Naive thymus-derived CD8-positive, alpha-beta T cell (primary cell): ENCODE results near the gene UBA5. TPM values are rescaled to one million over a fixed set of nuclear protein-coding genes. Genes with fewer than 3 reads are reported as not detected.
A peak's percentile ranks its signal among the peaks of the same experiment; 100 is the strongest.
"Not testable (repeated sequence)": the region's sequence is repeated elsewhere in the genome, so short reads cannot be mapped to it uniquely, and the experiment has no call there.

Experiments
- ATAC-seq, 2 donors: fragments of 150-1000 bp; cut with Tn5 transposase in 1 of 2; sonication (Bioruptor Pico), chemical (Tn5 transposase) in 1 of 2; 1 replicate in 1 of 2; 2 replicates in 1 of 2; pipeline ENCODE4 v1.10.0; 2021; ENCODE audit warnings: mild to moderate bottlenecking in 2 of 2, moderate library complexity in 2 of 2
- POLR2A ChIA-PET: fragments of 350-600 bp; sonication (Branson Sonifier 250); formaldehyde crosslinking; loops from one replicate; lab custom pipeline; 2021; ENCODE audit warnings: antibody characterized with exemption; lab: Charles Lee
- DNase-seq, 10 donors: peaks; one replicate each; pipeline versions ENCODE4 v3.0.0 to v3.0.0-alpha.2; 2020 to 2022
- H3K27ac Mint-ChIP-seq, 10 donors: one replicate each; pipeline ENCODE4 v1.8.0; 2020 to 2022; ENCODE audit warnings: mild to moderate bottlenecking in 10 of 10, mixed read lengths in 10 of 10, moderate library complexity in 4 of 10, inconsistent platforms in 1 of 10
- H3K27me3 Mint-ChIP-seq, 5 donors: one replicate each; pipeline ENCODE4 v1.8.0; 2021 to 2022; ENCODE audit warnings: mixed read lengths in 5 of 5
- H3K36me3 Mint-ChIP-seq, 3 donors: one replicate each; pipeline ENCODE4 v1.8.0; 2020 to 2022; ENCODE audit warnings: mixed read lengths in 3 of 3, mild to moderate bottlenecking in 2 of 3, inconsistent platforms in 1 of 3
- H3K4me1 Mint-ChIP-seq, 4 donors: one replicate each; pipeline ENCODE4 v1.8.0; 2021 to 2022; ENCODE audit warnings: mixed read lengths in 4 of 4
- H3K4me3 Mint-ChIP-seq, 10 donors: one replicate each; pipeline ENCODE4 v1.8.0; 2020 to 2022; ENCODE audit warnings: mild to moderate bottlenecking in 10 of 10, mixed read lengths in 10 of 10, moderate library complexity in 6 of 10, inconsistent platforms in 1 of 10
- H3K9me3 Mint-ChIP-seq, 9 donors: one replicate each; pipeline ENCODE4 v1.8.0; 2020 to 2022; ENCODE audit warnings: mixed read lengths in 9 of 9, mild to moderate bottlenecking in 3 of 9, inconsistent platforms in 1 of 9, moderate library complexity in 1 of 9
- polyA plus RNA-seq, 3 donors: library from polyadenylated mRNA; unstranded; fragments of 300-500 nt; fragmentation: Illumina TruSeq; gene quantifications; one replicate each; pipeline ENCODE4 v1.2.3, GENCODE V29; 2021
- total RNA-seq, 8 experiments: library from RNA in 2 of 8; stranded (reverse) in 2 of 8; gene quantifications; one replicate each; pipeline ENCODE4 v1.2.3 and lab custom pipeline; 2021 to 2026

The UBA5 gene
- total RNA-seq (10 to 100 TPM; 37.7 to 44.0 TPM), polyA plus RNA-seq (10 to 100 TPM; 29.9 to 42.9 (median 36.7) TPM), total RNA-seq (lab: John Stamatoyannopoulos, UW) (31.6 to 89.5 (median 49.5) reads per million in 6 experiments)

GRCh38 chr3:132660052-132660810 is at the start of gene UBA5:
Gene UBA5 (plus strand): TSS chr3:132660329. CDS start chr3:132660538, 209 bp downstream.
- H3K4me1 Mint-ChIP-seq: peaks cover 35 to 71% (median 63%) of the 10 kb centered on the region in 4 donors
- H3K9me3 Mint-ChIP-seq: no peaks in the 10 kb centered on the region
- DNase-seq (peak; percentile 56 to 85 (median 68)), ATAC-seq (peak; percentile 90 to 93)
- peak within 1 kb of the TSS; percentile 94 to 98 (median 97) for H3K4me3 Mint-ChIP-seq
- H3K36me3 Mint-ChIP-seq: no peaks in the 10 kb centered on the region
- no peaks in the 10 kb centered on the region for H3K27me3 Mint-ChIP-seq
- POLR2A ChIA-PET: interaction anchor here (0.9 to 1.8 kb wide), 4 partner anchors 12 to 914 kb away, joined by 3 to 8 read pairs (median 4); partner anchors contain the start of gene CDV3
- peak within 1 kb of the TSS; percentile 95 to 98 (median 98) for H3K27ac Mint-ChIP-seq

- POLR2A ChIA-PET, ATAC-seq, H3K4me1 Mint-ChIP-seq, H3K27ac Mint-ChIP-seq, DNase-seq, H3K4me3 Mint-ChIP-seq, H3K27me3 Mint-ChIP-seq, H3K9me3 Mint-ChIP-seq: not testable (repeated sequence)
- H3K36me3 Mint-ChIP-seq: peaks cover 23 to 61% (median 47%) of the 10 kb centered on the region in 3 donors
These were observed 44.8 kb upstream of the UBA5 start for GRCh38 chr3:132615301-132615700.

GRCh38 chr3:132615881-132616280 is 44.2 kb upstream of the UBA5 start:
- POLR2A ChIA-PET: no interaction called here
- ATAC-seq: no peak
- Mint-ChIP-seq H3K4me3 (no peak overlapping the region), H3K27me3 (no peaks in the 10 kb centered on the region), H3K9me3 (peaks cover 0 to 9% (median 4%) of the 10 kb centered on the region in 9 donors), H3K27ac (no peak overlapping the region), H3K4me1 (peaks cover 0 to 7% (median 2%) of the 10 kb centered on the region in 4 donors), H3K36me3 (peaks cover 29 to 61% (median 47%) of the 10 kb centered on the region in 3 donors)
- DNase-seq: no peak

GRCh38 chr3:132616780-132617179 is 43.3 kb upstream of the UBA5 start:
- Mint-ChIP-seq H3K4me1 (peaks cover 0 to 6% (median 0%) of the 10 kb centered on the region in 4 donors), H3K27ac (no peak overlapping the region), H3K27me3 (no peaks in the 10 kb centered on the region), H3K4me3 (no peak overlapping the region), H3K9me3 (peaks cover 0 to 9% (median 4%) of the 10 kb centered on the region in 9 donors), H3K36me3 (peaks cover 32 to 59% (median 44%) of the 10 kb centered on the region in 3 donors)
- no peak for DNase-seq
- no peak for ATAC-seq
- POLR2A ChIA-PET: no interaction called here

- Mint-ChIP-seq H3K27ac (no peak overlapping the region), H3K36me3 (peaks cover 15 to 51% (median 17%) of the 10 kb centered on the region in 3 donors)
These were observed 38.0 kb upstream of the UBA5 start for GRCh38 chr3:132622148-132622547.

GRCh38 chr3:132622761-132623160 is 37.4 kb upstream of the UBA5 start:
- no peaks in the 10 kb centered on the region for H3K27me3 Mint-ChIP-seq
- POLR2A ChIA-PET: no interaction called here
- no peak for ATAC-seq
- no peak overlapping the region for H3K4me3 Mint-ChIP-seq
- peaks cover 0 to 14% (median 9%) of the 10 kb centered on the region in 4 donors for H3K4me1 Mint-ChIP-seq
- no peaks in the 10 kb centered on the region for H3K9me3 Mint-ChIP-seq
- peaks cover 11 to 51% (median 12%) of the 10 kb centered on the region in 3 donors for H3K36me3 Mint-ChIP-seq
- no peak overlapping the region for H3K27ac Mint-ChIP-seq
- no peak for DNase-seq

More at GRCh38 chr3:132622148-132622547, 38.0 kb upstream of the UBA5 start:
- no peak for DNase-seq
- no peaks in the 10 kb centered on the region for H3K27me3 Mint-ChIP-seq
- H3K9me3 Mint-ChIP-seq: peaks cover 0 to 3% (median 0%) of the 10 kb centered on the region in 9 donors
- H3K4me1 Mint-ChIP-seq: peaks cover 0 to 14% (median 10%) of the 10 kb centered on the region in 4 donors
- POLR2A ChIA-PET: no interaction called here
- H3K4me3 Mint-ChIP-seq: no peak overlapping the region
- ATAC-seq: no peak

- DNase-seq (no peak), ATAC-seq (no peak)
- Mint-ChIP-seq H3K4me3 (no peak overlapping the region), H3K9me3 (no peaks in the 10 kb centered on the region), H3K27me3 (no peaks in the 10 kb centered on the region), H3K27ac (no peak overlapping the region), H3K36me3 (peaks cover 9 to 56% (median 15%) of the 10 kb centered on the region in 3 donors), H3K4me1 (peaks cover 0 to 14% (median 9%) of the 10 kb centered on the region in 4 donors)
- POLR2A ChIA-PET: no interaction called here
These were observed 36.5 kb upstream of the UBA5 start for GRCh38 chr3:132623646-132624045.

GRCh38 chr3:132624790-132625189 is 35.3 kb upstream of the UBA5 start:
- POLR2A ChIA-PET: no interaction called here
- H3K4me1 Mint-ChIP-seq: peaks cover 0 to 14% (median 9%) of the 10 kb centered on the region in 4 donors
- H3K27me3 Mint-ChIP-seq: no peaks in the 10 kb centered on the region
- peak overlapping the region in 1 of 10 donors; percentile 16 for H3K4me3 Mint-ChIP-seq
- no peak overlapping the region for H3K27ac Mint-ChIP-seq
- ATAC-seq (no peak), DNase-seq (no peak)
- H3K36me3 Mint-ChIP-seq: peaks cover 9 to 64% (median 17%) of the 10 kb centered on the region in 3 donors
- no peaks in the 10 kb centered on the region for H3K9me3 Mint-ChIP-seq

GRCh38 chr3:132625613-132626012 is 34.5 kb upstream of the UBA5 start:
- Mint-ChIP-seq H3K27ac (no peak overlapping the region), H3K4me1 (peaks cover 0 to 14% (median 9%) of the 10 kb centered on the region in 4 donors), H3K27me3 (no peaks in the 10 kb centered on the region), H3K36me3 (peaks cover 6 to 64% (median 21%) of the 10 kb centered on the region in 3 donors), H3K4me3 (no peak overlapping the region), H3K9me3 (no peaks in the 10 kb centered on the region)
- POLR2A ChIA-PET: interaction anchor here (0.6 kb wide), 1 partner anchor 57 kb away, joined by 3 read pairs; no protein-coding TSS in a partner anchor
- no peak for ATAC-seq
- DNase-seq: no peak

- ATAC-seq (no peak), DNase-seq (no peak)
- peaks cover 0 to 13% (median 8%) of the 10 kb centered on the region in 4 donors for H3K4me1 Mint-ChIP-seq
- POLR2A ChIA-PET: no interaction called here
- no peaks in the 10 kb centered on the region for H3K9me3 Mint-ChIP-seq
- H3K27ac Mint-ChIP-seq: no peak overlapping the region
- H3K36me3 Mint-ChIP-seq: peaks cover 0 to 56% (median 17%) of the 10 kb centered on the region in 3 donors
- H3K4me3 Mint-ChIP-seq: no peak overlapping the region
- H3K27me3 Mint-ChIP-seq: no peaks in the 10 kb centered on the region
These were observed 33.2 kb upstream of the UBA5 start for GRCh38 chr3:132626955-132627354.

GRCh38 chr3:132628157-132628556 is 32.0 kb upstream of the UBA5 start:
- peak overlapping the region in 1 of 10 donors; percentile 34 for H3K27ac Mint-ChIP-seq
- H3K9me3 Mint-ChIP-seq: no peaks in the 10 kb centered on the region
- DNase-seq (no peak), ATAC-seq (no peak)
- H3K27me3 Mint-ChIP-seq: no peaks in the 10 kb centered on the region
- peaks cover 0 to 4% (median 4%) of the 10 kb centered on the region in 4 donors for H3K4me1 Mint-ChIP-seq
- H3K4me3 Mint-ChIP-seq: no peak overlapping the region
- POLR2A ChIA-PET: no interaction called here
- H3K36me3 Mint-ChIP-seq: peaks cover 0 to 62% (median 25%) of the 10 kb centered on the region in 3 donors

- no peak for DNase-seq
- H3K36me3 Mint-ChIP-seq: peaks cover 0 to 71% (median 28%) of the 10 kb centered on the region in 3 donors
- H3K4me3 Mint-ChIP-seq: no peak overlapping the region
- POLR2A ChIA-PET: no interaction called here
- H3K27ac Mint-ChIP-seq: no peak overlapping the region
- no peaks in the 10 kb centered on the region for H3K27me3 Mint-ChIP-seq
- H3K9me3 Mint-ChIP-seq: no peaks in the 10 kb centered on the region
- no peak for ATAC-seq
- H3K4me1 Mint-ChIP-seq: peaks cover 0 to 2% (median 2%) of the 10 kb centered on the region in 4 donors
These were observed 30.2 kb upstream of the UBA5 start for GRCh38 chr3:132629928-132630327.

GRCh38 chr3:132630612-132631011 is 29.5 kb upstream of the UBA5 start:
- Mint-ChIP-seq H3K36me3 (peaks cover 0 to 75% (median 32%) of the 10 kb centered on the region in 3 donors), H3K4me3 (no peak overlapping the region)

More at GRCh38 chr3:132630612-132631011, 29.5 kb upstream of the UBA5 start:
- POLR2A ChIA-PET: no interaction called here
- Mint-ChIP-seq H3K4me1 (no peaks in the 10 kb centered on the region), H3K27ac (no peak overlapping the region), H3K9me3 (no peaks in the 10 kb centered on the region), H3K27me3 (no peaks in the 10 kb centered on the region)
- DNase-seq (no peak), ATAC-seq (no peak)
